ENCODE data around the gene TEKT2.

The TEKT2 gene

GRCh38 chr1:36051821-36052220 lies 32.1 kb upstream of the TEKT2 start:
- no peak for TF ChIP-seq SIN3A (IDR thresholded peaks at IDR 0.05; ENCODE audit: borderline replicate concordance, insufficient read depth, low read length)

GRCh38 chr1:36053978-36054377 lies 29.9 kb upstream of the TEKT2 start:
- no peak for TF ChIP-seq SIN3A (IDR thresholded peaks at IDR 0.05; ENCODE audit: borderline replicate concordance, insufficient read depth, low read length)
- TF ChIP-seq TAF1 (IDR thresholded peaks at IDR 0.05; ENCODE audit: borderline replicate concordance, insufficient read depth, low read length), result no peak
- no peak for TF ChIP-seq POLR2AphosphoS5 (IDR thresholded peaks at IDR 0.05; ENCODE audit: low read depth, low read length)
- TF ChIP-seq REST (IDR thresholded peaks at IDR 0.05; ENCODE audit: insufficient read depth in 1 of 2, low read depth in 2 of 2, low read length in 2 of 2), result no peak
- no peak for TF ChIP-seq FOXP2 (optimal IDR thresholded peaks at IDR 0.05; ENCODE audit: borderline replicate concordance, extremely low read depth, extremely low read length, insufficient read depth)

GRCh38 chr1:36055706-36056105 lies 28.2 kb upstream of the TEKT2 start:
- TF ChIP-seq FOXP2 (optimal IDR thresholded peaks at IDR 0.05; ENCODE audit: borderline replicate concordance, extremely low read depth, extremely low read length, insufficient read depth), result no peak
- TF ChIP-seq SIN3A (IDR thresholded peaks at IDR 0.05; ENCODE audit: borderline replicate concordance, insufficient read depth, low read length), result no peak

- TF ChIP-seq POLR2AphosphoS5 (IDR thresholded peaks at IDR 0.05; ENCODE audit: low read depth, low read length) (no peak), REST (IDR thresholded peaks at IDR 0.05; ENCODE audit: insufficient read depth in 1 of 2, low read depth in 2 of 2, low read length in 2 of 2) (no peak), TAF1 (IDR thresholded peaks at IDR 0.05; ENCODE audit: borderline replicate concordance, insufficient read depth, low read length) (no peak), SIN3A (IDR thresholded peaks at IDR 0.05; ENCODE audit: borderline replicate concordance, insufficient read depth, low read length) (no peak), FOXP2 (optimal IDR thresholded peaks at IDR 0.05; ENCODE audit: borderline replicate concordance, extremely low read depth, extremely low read length, insufficient read depth) (no peak)
These were observed 21.6 kb upstream of the TEKT2 start for GRCh38 chr1:36062315-36062714.

- TF ChIP-seq FOXP2 (optimal IDR thresholded peaks at IDR 0.05; ENCODE audit: borderline replicate concordance, extremely low read depth, extremely low read length, insufficient read depth) (no peak), REST (IDR thresholded peaks at IDR 0.05; ENCODE audit: insufficient read depth in 1 of 2, low read depth in 2 of 2, low read length in 2 of 2) (no peak), POLR2AphosphoS5 (IDR thresholded peaks at IDR 0.05; ENCODE audit: low read depth, low read length) (no peak), SIN3A (IDR thresholded peaks at IDR 0.05; ENCODE audit: borderline replicate concordance, insufficient read depth, low read length) (no peak), TAF1 (IDR thresholded peaks at IDR 0.05; ENCODE audit: borderline replicate concordance, insufficient read depth, low read length) (no peak)
These were observed 16.0 kb upstream of the TEKT2 start for GRCh38 chr1:36067871-36068270.

GRCh38 chr1:36068866-36069265 lies 15.0 kb upstream of the TEKT2 start:
- TF ChIP-seq FOXP2 (optimal IDR thresholded peaks at IDR 0.05; ENCODE audit: borderline replicate concordance, extremely low read depth, extremely low read length, insufficient read depth) (no peak), REST (IDR thresholded peaks at IDR 0.05; ENCODE audit: insufficient read depth in 1 of 2, low read depth in 2 of 2, low read length in 2 of 2) (no peak), SIN3A (IDR thresholded peaks at IDR 0.05; ENCODE audit: borderline replicate concordance, insufficient read depth, low read length) (no peak), POLR2AphosphoS5 (IDR thresholded peaks at IDR 0.05; ENCODE audit: low read depth, low read length) (no peak), TAF1 (IDR thresholded peaks at IDR 0.05; ENCODE audit: borderline replicate concordance, insufficient read depth, low read length) (no peak)
